Germinal center (tissue), 1 donor: ENCODE results near the gene CTAG1A.
"Not testable (repeated sequence)": the region's sequence is repeated elsewhere in the genome, so short reads cannot be mapped to it uniquely, and the experiment has no call there.

Experiments used
- DNase-seq: peaks from one replicate; pipeline ENCODE4 v3.0.0; 2012; ENCODE audit warnings: mixed read lengths, low spot score

Gene CTAG1A

DNA sequence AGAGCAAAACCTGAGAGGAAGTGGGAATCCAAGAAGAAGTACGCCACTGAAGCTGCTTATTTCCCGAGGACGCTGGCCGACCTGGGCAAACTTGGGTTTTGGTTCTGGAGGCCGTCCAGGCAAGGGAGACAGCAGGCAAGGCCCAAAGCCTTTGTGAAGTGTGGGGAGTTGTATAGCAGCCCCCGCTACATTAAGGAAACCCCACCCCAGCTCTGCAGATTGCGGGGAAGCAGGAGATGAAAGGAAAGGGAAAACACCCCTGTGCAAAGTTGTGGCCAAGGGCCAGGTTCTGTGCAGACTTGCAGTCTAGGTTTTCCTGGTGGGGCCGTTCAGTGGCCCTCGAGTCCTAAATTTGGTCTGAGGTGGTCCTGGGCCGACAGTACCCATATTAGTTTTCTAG lies 11.9 kb upstream of the CTAG1A start:
- DNase-seq: not testable (repeated sequence)

DNA sequence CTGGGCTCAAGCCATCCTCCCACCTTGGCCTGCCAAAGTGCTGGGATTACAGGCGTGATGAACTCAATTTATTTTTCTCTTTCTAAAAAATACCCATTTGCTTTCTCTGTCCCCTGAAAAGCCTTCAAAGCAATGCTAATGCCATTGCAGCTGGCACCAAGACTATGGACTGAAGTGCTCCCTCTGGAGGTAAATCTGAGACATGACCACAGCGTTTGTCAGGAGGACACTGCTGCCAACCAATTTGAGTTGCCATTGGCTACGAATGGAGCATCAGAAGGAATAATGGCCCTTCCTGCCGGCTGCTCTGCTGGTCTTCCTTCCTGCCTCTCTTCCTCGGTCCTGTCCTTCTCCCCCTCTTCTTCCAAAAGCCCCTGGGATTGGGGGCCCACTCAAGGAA lies 9.9 kb upstream of the CTAG1A start:
- not testable (repeated sequence) for DNase-seq

DNA sequence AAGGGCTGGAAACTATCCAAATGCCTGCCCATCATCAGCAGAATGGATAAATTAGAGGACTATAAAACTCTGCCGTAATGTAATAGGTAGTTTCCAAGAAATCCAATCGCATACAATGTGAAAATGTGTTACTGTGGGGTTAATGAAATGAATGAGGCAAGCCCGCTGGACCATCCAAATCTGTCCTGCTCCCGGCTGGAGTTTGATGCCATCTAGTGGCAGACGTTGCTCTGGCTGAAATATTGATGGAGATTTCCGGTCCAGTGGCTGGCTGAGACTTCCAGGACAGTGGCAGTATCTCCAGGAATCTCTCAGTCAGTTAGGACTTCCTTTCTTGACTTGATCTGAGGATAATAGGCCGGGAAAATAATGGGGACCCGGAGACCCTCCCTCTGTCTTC lies 1.9 kb upstream of the CTAG1A start:
- DNase-seq: not testable (repeated sequence)

DNA sequence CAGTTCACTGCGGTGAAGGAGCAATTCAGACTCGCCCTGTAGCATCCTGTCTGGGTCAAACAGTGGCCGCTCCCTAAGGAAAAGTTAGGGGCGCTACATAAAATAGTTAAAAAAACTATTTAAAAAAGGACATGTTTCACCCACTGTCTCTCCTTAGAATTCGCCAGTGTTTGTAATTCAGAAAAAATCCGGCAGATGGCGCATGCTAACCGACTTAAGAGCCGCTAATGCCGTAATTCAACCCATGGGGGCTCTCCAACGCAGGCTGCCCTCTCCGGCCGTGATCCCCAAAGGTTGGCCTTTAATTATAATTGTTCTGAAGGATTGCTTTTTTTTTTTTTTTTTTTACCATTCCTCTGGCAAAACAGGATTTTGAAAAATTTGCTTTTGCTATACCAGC lies 5.5 kb downstream of the CTAG1A start:
- not testable (repeated sequence) for DNase-seq

DNA sequence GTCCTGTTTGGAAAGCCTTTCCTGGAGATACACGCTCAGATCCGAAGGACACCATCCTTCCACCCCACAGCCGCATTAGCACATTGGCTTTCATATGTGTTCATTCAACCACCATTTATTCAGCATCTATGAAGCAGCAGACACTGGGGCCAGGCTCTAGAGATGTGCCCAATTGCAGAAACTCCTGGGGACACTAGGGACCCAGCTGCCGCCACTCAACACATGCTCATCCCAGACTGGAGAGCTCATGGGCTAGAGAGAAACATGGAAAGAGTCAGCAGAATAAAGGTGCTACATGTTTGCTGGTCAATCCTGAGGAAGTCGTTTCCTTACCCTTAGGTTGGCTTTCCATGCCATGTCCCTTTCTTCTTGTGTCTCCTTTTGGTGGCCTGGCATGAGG lies 7.6 kb downstream of the CTAG1A start:
- no peak for DNase-seq

DNA sequence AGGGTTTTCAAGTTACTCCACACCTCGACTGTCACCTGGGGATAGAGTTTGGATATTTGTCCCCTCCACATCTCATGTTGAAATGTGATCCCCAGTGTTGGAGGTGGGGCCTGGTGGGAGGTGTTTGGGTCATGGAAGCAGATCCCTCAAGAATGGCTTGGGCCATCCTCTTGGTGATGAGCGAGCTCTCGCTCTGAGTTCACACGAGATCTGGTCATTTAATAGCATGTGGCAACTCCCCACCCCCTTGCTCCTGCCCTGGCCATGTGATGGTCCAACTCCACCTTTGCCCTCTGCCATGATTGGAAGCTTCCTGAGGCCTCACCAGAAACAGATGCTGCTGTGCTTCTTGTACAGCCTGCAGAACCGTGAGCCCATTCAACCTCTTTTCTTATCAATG lies 8.3 kb downstream of the CTAG1A start:
- no peak for DNase-seq

DNA sequence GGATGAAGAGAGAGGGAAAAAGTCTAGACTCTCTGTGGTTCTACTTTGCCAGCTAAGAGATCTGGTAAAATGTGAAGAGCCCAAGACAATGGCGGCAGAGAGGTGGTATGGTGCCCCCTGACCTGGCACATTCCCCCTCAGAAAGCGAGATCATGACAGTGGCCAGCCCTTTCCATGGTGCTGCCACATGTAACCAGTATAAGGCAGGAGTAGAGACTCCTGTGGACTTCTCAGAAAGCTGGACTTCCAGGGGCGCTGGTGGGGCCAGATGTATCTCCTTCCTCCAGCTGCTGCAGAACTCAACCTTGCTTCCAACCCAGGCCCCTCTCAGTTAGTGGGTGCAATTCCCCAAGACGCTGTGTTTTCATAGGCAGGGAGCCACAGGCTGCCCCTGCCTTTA lies 9.6 kb downstream of the CTAG1A start:
- no peak for DNase-seq

DNA sequence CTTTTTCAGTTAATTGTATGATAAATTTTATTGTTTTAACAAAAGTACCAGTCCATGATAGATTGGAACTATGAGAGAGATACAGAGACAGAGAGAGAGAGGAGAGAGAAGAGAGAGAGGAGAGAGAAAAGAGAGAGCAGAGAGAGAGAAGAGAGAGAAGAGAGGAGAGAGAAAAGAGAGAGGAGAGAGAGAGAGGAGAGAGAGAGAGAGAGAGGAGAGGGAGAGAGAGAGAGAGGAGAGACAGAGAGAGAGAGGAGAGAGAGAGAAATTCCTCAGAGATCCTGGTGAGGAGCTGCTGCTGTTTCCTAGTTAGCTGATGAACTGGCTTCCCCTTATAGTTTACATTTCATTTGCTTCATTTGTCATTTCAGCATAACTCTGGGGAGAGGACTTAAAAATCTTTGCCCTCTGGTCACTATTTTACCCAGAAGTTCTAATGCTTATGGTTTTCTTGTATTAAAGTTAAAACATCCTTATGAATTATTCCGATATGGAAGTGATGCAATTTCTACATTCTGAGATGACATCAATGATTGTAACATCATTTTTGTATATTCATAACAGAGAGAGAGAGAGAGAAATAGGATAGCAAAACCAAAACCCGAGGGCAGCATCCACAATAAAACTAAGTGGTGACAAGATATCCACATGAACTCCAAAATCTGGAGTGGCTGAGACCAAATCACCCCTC lies 10.8 kb downstream of the CTAG1A start:
- no peak for DNase-seq

DNA sequence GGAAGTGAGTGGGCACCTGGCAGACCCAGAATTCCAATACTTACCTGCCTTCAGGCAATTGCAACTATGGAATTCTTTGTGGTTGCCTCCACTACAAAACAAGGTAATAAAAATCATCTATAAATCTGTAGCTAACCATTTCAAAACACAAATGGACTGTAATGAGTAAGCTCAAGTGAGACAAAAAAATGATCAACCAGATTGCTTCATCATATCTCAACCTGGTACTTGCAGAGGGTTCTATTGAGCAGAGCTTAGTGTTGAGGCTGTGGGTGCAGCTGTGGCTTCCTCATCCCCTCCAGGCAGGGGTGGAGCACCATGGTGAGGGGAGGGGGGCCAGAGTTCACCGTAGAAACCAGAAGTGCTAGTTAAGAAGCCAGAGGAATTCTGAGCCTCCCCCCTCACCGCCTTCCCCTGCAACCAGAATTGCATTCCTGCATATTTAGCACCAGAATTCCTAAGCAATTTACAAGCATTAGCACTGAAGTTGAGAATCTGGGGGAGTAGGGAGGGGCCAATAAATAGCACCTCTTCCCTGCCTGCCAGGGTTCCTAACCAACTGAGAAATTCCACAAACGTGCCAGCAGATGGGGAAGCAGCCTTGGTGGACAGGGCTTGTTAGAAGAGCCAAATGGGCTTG lies 11.5 kb downstream of the CTAG1A start:
- DNase-seq: no peak

DNA sequence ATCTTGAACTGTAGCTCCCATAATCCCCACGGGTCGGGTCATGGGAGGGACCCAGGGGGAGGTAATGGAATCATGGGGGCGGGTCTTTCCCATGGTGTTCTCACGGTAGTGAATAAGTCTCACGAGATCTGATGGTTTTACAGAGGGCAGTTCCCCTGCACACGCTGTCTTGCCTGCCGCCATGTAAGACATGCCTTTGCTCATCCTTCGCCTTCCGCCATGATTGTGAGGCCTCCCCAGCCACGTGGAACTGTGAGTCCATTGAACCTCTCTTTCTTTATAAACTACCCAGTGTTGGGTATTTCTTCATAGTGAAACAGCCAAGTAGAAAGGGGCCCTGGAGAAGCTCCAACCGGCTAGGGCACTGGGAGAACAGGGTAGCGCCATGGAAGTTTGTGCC lies 12.3 kb downstream of the CTAG1A start:
- no peak for DNase-seq

DNA sequence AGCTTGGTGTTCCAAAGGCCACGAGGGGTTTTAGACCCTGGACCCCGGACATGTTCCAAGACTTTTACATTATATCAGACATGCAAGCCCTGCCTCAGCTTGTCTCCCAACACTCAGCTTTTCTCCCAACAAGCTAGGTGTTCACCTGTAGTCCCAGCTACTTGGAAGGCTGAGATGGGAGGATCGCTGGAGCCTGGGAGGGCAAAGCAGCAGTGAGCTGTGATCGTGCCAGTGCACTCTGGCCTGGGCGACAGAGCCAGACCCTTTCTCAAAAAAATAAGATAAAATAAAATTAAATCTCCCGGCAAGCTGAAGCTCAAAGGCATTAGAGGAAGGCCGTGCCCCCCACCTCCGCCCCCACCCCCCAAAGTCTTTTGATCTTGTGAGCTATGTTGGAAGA lies 13.7 kb downstream of the CTAG1A start:
- DNase-seq: no peak

DNA sequence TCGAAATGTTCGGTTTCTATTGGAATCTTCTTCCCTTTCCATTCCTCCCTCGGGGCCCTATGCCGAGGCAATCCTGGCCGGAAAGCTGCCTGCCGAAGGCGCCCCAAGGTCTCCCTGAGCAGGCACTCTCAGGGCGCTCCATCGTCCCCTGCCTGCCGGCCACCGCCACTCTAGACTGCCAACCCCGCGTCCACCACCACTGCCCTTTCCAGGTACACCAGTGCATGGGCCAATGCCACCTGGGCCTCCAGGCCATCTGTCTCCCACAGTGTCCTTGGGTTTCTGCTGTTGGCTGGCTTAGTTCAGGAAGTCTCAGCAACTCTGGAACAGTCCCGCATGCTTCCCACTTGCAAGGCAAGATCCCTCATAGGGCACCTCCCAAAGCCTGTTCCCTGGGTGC lies 14.6 kb downstream of the CTAG1A start:
- DNase-seq: no peak

DNA sequence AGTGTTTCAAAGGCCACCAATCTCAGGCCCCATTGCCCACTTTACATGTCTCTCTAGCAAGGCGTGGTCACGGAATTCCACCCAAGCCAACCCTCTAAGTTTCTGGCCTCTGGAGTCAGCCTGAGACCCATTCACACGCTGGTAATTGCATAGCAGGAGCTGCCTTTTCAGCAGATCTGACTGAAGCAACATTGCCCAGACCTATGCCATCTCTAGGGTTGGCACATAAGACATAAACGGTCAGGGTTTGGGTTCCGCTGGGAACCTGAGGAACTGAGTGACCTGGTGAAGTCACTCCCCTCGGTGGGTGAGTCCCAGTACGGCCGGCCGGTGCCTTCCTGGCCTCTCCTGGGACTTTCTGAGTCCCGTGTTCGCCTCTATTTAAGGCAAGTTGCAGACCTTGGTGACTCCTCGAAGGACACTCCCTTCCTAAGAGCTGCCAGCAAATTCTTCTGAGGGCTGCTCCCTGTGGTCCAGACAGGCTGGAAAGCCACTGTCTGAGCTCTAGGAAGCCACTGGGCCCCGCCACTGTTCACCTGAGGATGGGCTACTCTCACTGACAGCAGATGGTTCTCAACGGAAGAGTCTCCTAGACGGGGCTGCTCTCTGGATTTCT lies 15.9 kb downstream of the CTAG1A start:
- DNase-seq: no peak

DNA sequence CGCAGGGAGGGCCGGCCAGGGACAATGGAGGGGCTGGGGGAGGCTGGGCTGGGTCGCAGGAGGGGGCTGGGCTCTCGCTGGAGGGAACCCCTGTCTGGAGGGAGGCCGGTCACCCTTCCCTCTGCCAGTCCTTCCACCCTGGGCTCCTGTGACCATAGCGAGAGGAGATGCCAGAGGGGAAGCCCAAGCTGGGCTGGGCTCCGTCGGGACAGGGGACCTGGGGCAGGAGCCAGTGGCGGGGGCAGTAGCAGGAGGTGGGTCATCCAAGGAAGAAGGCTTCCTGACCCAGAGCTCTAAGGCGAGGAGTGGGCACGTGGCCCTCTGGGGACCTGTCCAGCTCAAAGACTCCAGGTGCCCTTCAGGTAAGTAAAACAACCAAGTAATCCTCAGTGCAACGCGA lies 17.3 kb downstream of the CTAG1A start:
- no peak for DNase-seq

DNA sequence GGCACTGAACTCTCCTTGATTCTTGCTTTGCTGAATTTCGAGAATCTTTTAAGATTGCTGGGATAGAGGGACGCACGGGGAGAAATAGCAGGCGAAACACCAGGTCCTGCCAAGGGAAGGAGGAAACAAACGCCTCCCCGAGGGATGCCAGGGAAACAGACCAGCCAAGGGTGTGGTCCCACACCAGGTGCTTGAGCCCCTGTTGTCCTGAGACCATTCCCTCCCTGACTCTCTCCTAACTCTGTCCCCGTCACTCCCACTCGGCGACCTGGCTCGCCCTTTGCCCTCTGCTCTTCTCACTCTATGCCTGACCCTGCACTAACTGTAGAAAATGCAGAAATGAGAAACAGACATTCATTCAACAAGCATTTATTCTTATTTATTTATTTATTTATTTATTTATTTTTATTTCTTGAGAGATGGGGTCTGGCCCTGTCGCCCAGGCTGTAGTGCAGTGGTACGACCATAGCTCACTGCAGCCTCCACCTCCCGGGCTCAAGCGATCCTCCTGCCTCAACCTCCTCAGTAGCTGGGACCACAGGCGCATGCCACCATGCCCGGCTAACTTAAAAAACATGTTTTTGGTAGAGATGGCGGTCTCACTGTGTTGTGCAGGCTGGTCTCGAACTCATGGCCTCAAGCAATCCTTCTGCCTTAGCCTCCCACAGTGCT lies 18.0 kb downstream of the CTAG1A start:
- no peak for DNase-seq

DNA sequence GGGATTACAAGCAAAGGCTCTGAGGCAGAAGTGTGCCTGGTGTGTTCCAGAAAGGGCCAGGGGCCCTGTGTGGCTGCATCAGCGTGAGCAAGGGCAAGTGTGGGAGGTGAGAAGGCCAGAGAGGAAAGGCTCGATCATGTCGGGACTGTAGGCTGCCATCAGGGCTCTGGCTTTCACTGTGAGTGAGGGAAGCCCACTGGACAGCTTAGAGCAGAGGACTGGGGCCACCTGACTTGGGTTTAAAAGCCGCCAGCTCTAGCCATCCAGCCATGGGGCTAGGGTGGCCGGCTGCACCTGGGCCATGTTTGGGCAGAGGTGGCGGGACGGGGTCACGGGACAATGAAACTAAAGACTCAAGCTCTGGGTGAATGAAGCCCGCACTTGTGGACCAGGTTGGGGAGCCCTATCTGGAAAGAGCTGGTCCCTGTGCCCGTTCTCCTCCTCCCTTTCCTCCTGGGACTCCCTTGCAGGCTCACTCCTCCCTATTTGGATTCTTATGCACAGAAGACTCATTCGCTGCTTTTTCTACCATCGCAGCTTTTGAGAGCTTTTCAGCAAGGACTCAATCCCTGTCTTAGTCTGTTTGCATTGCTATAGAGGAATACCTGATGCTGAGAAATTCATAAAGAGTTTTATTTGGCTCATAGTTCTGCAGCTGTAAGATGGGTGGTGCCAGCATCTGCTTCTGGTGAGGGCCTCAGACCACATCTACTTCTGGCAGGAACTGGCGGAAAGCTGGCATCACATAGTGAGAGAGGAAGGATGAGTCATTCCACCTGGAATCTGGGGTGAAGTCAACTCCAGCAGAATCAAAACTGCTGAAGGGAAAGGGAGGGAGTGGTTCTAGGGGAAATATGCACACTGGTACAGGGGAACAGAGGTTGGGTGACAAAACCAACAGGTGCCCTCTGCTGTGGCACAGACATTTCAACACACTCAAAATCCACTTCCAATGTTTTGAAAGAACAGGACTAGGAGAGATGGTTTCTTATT lies 18.8 kb downstream of the CTAG1A start:
- DNase-seq: no peak

DNA sequence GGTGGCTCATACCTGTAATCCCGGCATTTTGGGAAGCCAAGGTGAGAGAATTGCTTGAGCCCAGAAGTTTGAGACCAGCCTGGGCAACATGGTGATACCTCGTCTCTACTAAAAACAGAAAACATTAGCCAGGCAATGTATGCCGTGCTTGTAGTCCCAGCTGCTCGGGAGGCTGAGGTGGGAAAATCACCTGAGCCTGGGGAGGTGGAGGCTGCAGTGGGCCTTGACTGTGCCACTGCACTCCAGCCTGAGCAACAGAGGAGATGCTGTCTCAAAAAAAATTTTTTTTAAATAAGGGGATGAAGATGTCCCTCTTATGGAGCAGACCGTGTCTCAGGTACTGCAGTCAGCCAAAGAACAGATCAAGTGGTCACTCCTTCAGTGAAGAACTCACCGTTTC lies 20.6 kb downstream of the CTAG1A start:
- no peak for DNase-seq

DNA sequence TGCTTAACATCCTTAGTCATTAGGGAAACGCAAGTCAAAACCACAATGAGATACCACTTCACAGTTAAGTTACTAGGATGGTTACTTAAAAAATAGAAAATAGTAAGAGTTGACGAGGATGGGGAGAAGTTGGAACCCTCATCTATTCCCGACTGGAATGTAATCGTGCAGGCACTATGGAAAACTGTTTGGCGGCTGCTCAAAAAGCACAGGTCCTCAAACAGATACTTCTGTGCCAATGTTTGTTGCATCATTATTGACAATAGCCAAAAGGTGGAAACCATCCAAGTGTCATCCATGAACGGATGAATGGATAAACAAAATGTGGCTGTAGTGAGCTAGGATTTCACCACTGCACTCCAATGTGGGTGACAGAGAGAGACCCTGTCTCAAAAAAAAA lies 22.4 kb downstream of the CTAG1A start:
- no peak for DNase-seq

DNA sequence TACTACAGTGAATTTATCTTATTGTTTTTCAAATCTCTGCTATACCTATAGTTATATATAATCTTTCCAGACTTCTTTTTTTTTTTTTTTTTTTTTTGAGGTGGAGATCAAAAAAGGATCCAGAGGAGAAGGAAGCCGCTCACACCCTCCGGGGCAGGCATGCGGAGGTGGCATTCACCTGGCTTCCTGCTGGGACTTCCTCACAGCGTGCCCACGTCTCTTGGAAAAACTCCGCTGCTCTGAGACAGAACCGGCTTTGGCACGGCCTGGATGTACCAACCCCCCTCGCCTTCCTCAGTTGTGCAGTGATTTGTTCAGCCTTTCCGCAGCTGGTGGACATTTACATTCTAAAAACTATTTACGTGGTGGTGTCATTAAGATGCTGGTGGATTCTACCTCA lies 23.0 kb downstream of the CTAG1A start:
- not testable (repeated sequence) for DNase-seq

DNA sequence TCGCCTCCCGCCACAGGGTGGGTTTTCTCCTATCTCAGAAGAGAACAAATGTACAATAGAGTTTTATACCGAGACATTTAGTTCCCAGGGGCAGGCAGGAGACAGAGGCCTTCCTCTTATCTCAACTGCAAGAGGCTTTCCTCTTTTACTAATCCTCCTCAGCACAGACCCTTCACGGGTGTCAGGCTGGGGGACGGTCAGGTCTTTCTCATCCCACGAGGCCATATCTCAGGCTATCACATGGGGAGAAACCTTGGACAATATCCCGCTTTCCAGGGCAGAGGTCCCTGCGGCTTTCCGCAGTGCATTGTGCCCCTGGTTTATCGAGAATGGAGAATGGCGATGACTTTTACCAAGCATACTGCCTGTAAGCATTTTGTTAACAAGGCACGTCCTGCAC lies 23.9 kb downstream of the CTAG1A start:
- not testable (repeated sequence) for DNase-seq

DNA sequence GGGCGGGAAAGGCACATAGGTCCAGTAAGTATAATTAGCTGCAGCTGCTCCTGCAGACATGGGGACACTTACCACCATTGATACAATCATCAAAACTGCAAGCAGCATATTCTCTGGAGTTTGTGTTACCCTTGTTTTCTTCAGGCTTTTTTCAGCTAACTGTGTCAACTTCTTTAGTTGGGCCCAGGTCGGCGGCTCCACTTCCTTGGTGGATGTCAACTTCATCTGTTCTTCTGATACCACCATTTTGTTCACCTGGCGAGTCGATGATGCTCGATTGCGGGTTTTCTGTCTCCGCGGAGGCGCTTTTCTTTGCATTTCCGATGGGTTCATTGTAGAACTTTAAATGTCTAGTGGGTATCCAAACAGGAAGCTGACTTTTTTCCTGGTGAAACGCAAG lies 26.2 kb downstream of the CTAG1A start:
- not testable (repeated sequence) for DNase-seq

DNA sequence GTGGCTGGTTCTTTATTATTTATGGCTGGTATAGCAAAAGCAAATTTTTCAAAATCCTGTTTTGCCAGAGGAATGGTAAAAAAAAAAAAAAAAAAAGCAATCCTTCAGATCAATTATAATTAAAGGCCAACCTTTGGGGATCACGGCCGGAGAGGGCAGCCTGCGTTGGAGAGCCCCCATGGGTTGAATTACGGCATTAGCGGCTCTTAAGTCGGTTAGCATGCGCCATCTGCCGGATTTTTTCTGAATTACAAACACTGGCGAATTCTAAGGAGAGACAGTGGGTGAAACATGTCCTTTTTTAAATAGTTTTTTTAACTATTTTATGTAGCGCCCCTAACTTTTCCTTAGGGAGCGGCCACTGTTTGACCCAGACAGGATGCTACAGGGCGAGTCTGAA lies 28.7 kb downstream of the CTAG1A start:
- not testable (repeated sequence) for DNase-seq
